Fibroblast of mammary gland (primary cell): ENCODE measurements around the gene COL12A1.

Experiments used
- DNase-seq: peaks from one replicate; pipeline ENCODE4 v3.0.0-alpha.2; 2010; ENCODE audit warnings: low read depth
- H3K4me3 ChIP-seq: 2 replicates; pipeline ENCODE4 v1.5.1; 2011; ENCODE audit warnings: low read depth, mild to moderate bottlenecking, low read length, moderate library complexity; ENCODE audit not compliant: control insufficient read depth
- TF ChIP-seq, protein P1 (sequence below): conservative IDR thresholded peaks from 2 replicates; pipeline ENCODE4 v1.5.1; 2011; ENCODE audit warnings: low read depth, low read length, inconsistent platforms; ENCODE audit not compliant: control insufficient read depth, insufficient read depth

COL12A1 gene

DNA sequence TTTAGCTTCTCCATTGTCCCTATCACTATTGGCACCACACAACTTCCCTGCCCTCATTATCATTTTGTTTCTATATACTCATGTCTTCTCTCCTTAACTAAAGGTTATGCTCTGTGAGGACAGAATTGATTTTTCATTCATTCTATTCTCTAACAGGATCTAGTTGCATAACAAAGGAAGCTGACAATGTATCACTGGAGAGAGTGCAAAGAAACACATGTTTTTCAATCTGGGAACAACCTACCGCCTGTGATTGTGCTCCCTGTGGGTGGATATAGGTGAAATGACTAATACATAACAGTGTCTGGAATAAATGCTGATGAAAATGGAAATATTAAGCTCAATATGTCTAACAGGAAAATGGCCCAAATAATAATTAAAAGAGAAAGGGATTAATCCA is 56.6 kb downstream of the COL12A1 start:
- peak; percentile 84 for DNase-seq
- TF ChIP-seq, protein P1, sequence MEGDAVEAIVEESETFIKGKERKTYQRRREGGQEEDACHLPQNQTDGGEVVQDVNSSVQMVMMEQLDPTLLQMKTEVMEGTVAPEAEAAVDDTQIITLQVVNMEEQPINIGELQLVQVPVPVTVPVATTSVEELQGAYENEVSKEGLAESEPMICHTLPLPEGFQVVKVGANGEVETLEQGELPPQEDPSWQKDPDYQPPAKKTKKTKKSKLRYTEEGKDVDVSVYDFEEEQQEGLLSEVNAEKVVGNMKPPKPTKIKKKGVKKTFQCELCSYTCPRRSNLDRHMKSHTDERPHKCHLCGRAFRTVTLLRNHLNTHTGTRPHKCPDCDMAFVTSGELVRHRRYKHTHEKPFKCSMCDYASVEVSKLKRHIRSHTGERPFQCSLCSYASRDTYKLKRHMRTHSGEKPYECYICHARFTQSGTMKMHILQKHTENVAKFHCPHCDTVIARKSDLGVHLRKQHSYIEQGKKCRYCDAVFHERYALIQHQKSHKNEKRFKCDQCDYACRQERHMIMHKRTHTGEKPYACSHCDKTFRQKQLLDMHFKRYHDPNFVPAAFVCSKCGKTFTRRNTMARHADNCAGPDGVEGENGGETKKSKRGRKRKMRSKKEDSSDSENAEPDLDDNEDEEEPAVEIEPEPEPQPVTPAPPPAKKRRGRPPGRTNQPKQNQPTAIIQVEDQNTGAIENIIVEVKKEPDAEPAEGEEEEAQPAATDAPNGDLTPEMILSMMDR, result no peak
- no peak overlapping the region for H3K4me3 ChIP-seq

DNA sequence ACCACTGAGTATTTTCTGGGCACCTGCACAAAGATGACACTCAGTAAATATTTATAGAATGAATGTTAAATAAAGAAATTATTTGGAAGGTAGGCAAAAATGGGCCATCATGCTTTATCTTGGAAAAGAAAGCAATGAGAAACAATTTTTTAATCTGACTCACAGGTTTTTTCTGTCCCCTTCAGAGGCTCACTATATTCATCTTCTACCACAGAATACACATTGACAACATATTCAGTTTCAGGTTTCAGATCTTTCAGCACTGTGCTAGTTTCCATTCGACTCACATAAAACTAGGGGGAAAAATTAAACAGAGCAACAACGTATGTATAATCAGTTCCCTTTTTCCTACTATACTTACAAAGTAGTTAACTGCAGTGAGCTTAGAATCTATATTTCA is 58.3 kb downstream of the COL12A1 start:
- TF ChIP-seq, protein P1, result no peak
- DNase-seq, result peak; percentile 76
- no peak overlapping the region for H3K4me3 ChIP-seq

DNA sequence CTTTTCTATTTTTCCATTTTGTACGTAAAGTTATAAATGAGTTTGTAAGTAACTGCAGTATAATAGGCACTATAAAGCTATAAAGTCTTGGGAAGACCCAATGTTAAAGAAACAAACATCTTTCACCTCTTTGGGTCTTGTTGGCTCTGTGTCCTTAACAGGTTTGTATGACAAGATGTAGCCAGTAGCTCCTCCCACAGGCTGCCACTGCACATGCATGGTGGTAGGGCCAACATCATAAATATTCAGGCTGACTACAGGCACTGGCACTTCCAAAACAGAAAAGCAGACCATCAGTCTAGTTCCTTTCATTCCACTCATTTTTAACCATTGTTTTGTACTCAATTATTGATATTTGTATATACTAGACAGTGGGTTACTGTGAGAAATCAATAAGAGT is 59.9 kb downstream of the COL12A1 start:
- DNase-seq, result no peak
- H3K4me3 ChIP-seq, result no peak overlapping the region
- TF ChIP-seq, protein P1, result no peak

DNA sequence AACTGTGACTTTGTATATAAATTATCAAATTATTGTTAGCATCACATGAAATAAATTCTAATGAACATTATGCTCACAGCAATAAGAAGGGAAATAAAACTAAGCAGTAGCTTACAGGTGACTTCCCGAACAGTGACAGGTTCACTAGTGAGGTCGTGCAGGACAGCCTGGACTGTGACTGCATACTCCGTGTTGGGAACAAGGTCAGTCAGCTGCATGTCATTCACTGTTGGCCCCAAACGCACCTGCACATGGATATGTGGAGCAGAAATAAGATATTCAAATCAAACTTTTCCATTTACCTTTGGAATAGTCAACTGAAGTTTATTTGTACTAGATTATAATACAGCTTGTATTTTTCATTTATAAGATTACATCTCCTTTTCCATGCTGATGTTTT is 60.6 kb downstream of the COL12A1 start:
- TF ChIP-seq, protein P1, result no peak
- no peak overlapping the region for H3K4me3 ChIP-seq
- no peak for DNase-seq

DNA sequence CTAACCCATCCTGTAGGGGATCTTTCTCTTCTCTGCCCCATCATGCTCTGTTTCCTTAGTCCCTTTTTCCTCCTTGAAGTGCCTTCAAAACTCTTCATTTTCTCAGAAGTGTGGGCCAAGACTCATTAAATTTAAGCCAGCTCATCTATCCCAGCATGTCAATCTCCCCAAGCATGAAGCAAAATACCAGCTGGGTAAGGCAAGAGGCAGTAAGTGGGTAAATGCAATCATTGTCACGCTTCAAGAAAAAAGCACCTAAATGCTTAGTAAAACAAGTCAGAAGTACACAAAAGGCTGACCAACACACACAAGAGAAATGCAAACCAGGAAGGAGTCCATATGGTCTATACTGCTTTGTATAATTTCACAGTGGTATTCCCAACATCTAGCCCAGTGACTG is 61.5 kb downstream of the COL12A1 start:
- no peak for DNase-seq
- no peak overlapping the region for H3K4me3 ChIP-seq
- TF ChIP-seq, protein P1, result no peak

DNA sequence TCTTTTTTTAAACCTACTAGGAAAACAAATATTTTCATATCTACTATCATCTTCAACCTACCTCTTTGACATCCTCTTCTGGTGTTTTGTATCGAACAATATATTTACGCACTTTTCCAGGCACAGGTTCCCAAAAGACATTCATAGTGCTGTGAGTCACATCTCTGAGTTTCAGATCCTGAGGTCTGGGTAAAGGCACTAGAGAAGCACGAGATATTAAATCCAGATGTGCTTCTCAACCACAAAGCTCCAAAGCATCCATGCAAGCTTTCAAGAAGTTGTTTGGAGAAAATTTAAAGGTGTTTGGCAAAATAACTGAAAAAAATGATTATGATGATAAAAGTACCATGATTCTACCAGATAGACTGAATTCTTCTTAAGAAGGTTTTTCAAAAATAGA is 62.7 kb downstream of the COL12A1 start:
- peak; percentile 97 for DNase-seq
- TF ChIP-seq, protein P1, result no peak

DNA sequence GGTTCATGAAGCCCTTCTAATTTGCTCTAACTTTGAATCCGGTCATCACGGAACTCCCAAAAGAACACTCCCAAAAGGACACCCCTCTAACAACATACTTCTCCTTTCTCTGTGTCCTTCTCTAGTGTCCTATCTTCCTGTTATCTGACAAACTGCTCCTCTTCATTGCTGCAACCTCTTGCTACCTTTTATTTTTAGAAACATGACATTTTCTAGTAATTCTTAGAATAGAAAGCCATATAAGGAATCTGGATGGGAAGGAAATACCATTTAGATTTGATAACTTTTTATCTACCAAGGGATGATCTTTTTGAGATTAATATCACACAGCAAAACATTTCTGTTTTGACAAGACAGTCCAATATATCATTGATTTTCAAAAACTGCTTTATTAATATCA is 63.1 kb downstream of the COL12A1 start:
- TF ChIP-seq, protein P1, result no peak
- DNase-seq, result no peak
- no peak overlapping the region for H3K4me3 ChIP-seq

More for the DNA sequence above, 62.7 kb downstream of the COL12A1 start:
- no peak overlapping the region for H3K4me3 ChIP-seq
